Measurements from ENCODE around the gene RNF138.

GRCh38 chr18:32173654-32174053 lies 82.0 kb downstream of the RNF138 start:
- TF ChIP-seq, protein P1, sequence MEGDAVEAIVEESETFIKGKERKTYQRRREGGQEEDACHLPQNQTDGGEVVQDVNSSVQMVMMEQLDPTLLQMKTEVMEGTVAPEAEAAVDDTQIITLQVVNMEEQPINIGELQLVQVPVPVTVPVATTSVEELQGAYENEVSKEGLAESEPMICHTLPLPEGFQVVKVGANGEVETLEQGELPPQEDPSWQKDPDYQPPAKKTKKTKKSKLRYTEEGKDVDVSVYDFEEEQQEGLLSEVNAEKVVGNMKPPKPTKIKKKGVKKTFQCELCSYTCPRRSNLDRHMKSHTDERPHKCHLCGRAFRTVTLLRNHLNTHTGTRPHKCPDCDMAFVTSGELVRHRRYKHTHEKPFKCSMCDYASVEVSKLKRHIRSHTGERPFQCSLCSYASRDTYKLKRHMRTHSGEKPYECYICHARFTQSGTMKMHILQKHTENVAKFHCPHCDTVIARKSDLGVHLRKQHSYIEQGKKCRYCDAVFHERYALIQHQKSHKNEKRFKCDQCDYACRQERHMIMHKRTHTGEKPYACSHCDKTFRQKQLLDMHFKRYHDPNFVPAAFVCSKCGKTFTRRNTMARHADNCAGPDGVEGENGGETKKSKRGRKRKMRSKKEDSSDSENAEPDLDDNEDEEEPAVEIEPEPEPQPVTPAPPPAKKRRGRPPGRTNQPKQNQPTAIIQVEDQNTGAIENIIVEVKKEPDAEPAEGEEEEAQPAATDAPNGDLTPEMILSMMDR (IDR thresholded peaks at IDR 0.05) = no peak
- TF ChIP-seq JUNB (IDR thresholded peaks at IDR 0.05) (no peak), RNF2 (IDR thresholded peaks at IDR 0.05; ENCODE audit: borderline replicate concordance, low read depth) (no peak), KDM1A (IDR thresholded peaks at IDR 0.05; ENCODE audit: low read depth) (no peak), RAD21 (conservative IDR thresholded peaks at IDR 0.05 in 1 of 2, IDR thresholded peaks at IDR 0.05 in 1 of 2) (no peak), POLR2A (IDR thresholded peaks at IDR 0.05; ENCODE audit: low read length) (no peak), MAZ (IDR thresholded peaks at IDR 0.05; ENCODE audit: borderline replicate concordance, low read depth, low read length) (no peak), SMC3 (IDR thresholded peaks at IDR 0.05) (no peak), CHD2 (IDR thresholded peaks at IDR 0.05; ENCODE audit: low read length, partially characterized antibody) (no peak), USF2 (IDR thresholded peaks at IDR 0.05) (no peak)
- TF ChIP-seq, protein P2, sequence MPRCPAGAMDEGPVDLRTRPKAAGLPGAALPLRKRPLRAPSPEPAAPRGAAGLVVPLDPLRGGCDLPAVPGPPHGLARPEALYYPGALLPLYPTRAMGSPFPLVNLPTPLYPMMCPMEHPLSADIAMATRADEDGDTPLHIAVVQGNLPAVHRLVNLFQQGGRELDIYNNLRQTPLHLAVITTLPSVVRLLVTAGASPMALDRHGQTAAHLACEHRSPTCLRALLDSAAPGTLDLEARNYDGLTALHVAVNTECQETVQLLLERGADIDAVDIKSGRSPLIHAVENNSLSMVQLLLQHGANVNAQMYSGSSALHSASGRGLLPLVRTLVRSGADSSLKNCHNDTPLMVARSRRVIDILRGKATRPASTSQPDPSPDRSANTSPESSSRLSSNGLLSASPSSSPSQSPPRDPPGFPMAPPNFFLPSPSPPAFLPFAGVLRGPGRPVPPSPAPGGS (IDR thresholded peaks at IDR 0.05) = no peak
